Liver (tissue), 3 donors: ENCODE results near the gene MAP3K13.

Experiments
- GABPA ChIP-seq, 2 donors: IDR thresholded peaks in 1 of 2; conservative IDR thresholded peaks in 1 of 2; 2 replicates each; pipeline ENCODE4 v1.6.1; 2016; ENCODE audit warnings: antibody characterized with exemption in 2 of 2, mild to moderate bottlenecking in 1 of 2, moderate library complexity in 1 of 2
- JUND ChIP-seq, 2 donors: IDR thresholded peaks; 2 replicates each; pipeline ENCODE4 v1.6.1; 2016; ENCODE audit warnings: antibody characterized with exemption in 2 of 2
- RAD21 ChIP-seq, 2 donors: IDR thresholded peaks; 2 replicates each; pipeline ENCODE4 v1.6.1; 2016; ENCODE audit warnings: antibody characterized with exemption in 2 of 2, mild to moderate bottlenecking in 2 of 2
- RXRA ChIP-seq, 2 donors: IDR thresholded peaks; 2 replicates each; pipeline ENCODE4 v1.6.1; 2017 to 2018; ENCODE audit warnings: antibody characterized with exemption in 2 of 2, mild to moderate bottlenecking in 1 of 2
- TAF1 ChIP-seq: conservative IDR thresholded peaks from 2 replicates; pipeline ENCODE4 v1.6.1; 2016; ENCODE audit warnings: antibody characterized with exemption, mild to moderate bottlenecking
- YY1 ChIP-seq: IDR thresholded peaks from 2 replicates; pipeline ENCODE4 v1.6.1; 2016; ENCODE audit warnings: antibody characterized with exemption, mild to moderate bottlenecking
- TF ChIP-seq, protein P1 (sequence below): fragments of 150-350 bp; IDR thresholded peaks from 2 replicates; pipeline ENCODE4 v1.5.1; 2017; ENCODE audit warnings: improper control_type of control experiment, low read depth, low read length; ENCODE audit not compliant: missing input control
- TF ChIP-seq, protein P2 (sequence below): IDR thresholded peaks from 2 replicates; pipeline ENCODE4 v1.6.1; 2016; ENCODE audit warnings: antibody characterized with exemption, mild to moderate bottlenecking
- TF ChIP-seq, protein P3 (sequence below): IDR thresholded peaks from 2 replicates; pipeline ENCODE4 v1.6.1; 2016; ENCODE audit warnings: antibody characterized with exemption
- TF ChIP-seq, protein P4 (sequence below): IDR thresholded peaks from 2 replicates; pipeline ENCODE4 v1.6.1; 2016; ENCODE audit warnings: antibody characterized with exemption
- donor health status: healthy.
- donor health status: healthy.

DNA sequence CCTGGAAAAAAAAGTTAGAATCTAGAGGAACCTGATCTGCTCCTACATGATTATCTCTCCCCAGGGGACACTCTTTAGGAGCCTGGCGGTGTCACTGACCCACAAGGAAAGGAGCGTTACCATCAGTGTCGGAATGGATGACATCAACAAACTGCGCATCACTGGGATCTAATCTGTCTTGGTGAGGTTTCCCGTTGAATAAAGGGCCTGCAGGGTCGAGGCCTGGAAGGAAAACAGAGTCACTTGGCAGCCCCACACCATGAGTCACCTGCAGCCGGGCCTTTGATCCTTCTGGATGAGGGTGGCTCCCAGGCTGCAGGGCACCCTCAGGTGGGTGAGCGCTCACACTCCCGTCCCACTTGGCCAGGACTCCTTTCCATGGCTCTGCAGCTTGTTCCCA, 164.4 kb downstream of the MAP3K13 start:
- no peak for TF ChIP-seq TAF1
- TF ChIP-seq, protein P1, sequence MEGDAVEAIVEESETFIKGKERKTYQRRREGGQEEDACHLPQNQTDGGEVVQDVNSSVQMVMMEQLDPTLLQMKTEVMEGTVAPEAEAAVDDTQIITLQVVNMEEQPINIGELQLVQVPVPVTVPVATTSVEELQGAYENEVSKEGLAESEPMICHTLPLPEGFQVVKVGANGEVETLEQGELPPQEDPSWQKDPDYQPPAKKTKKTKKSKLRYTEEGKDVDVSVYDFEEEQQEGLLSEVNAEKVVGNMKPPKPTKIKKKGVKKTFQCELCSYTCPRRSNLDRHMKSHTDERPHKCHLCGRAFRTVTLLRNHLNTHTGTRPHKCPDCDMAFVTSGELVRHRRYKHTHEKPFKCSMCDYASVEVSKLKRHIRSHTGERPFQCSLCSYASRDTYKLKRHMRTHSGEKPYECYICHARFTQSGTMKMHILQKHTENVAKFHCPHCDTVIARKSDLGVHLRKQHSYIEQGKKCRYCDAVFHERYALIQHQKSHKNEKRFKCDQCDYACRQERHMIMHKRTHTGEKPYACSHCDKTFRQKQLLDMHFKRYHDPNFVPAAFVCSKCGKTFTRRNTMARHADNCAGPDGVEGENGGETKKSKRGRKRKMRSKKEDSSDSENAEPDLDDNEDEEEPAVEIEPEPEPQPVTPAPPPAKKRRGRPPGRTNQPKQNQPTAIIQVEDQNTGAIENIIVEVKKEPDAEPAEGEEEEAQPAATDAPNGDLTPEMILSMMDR: no peak
- no peak for TF ChIP-seq RAD21 (IDR thresholded peaks at IDR 0.05)
- TF ChIP-seq, protein P2, sequence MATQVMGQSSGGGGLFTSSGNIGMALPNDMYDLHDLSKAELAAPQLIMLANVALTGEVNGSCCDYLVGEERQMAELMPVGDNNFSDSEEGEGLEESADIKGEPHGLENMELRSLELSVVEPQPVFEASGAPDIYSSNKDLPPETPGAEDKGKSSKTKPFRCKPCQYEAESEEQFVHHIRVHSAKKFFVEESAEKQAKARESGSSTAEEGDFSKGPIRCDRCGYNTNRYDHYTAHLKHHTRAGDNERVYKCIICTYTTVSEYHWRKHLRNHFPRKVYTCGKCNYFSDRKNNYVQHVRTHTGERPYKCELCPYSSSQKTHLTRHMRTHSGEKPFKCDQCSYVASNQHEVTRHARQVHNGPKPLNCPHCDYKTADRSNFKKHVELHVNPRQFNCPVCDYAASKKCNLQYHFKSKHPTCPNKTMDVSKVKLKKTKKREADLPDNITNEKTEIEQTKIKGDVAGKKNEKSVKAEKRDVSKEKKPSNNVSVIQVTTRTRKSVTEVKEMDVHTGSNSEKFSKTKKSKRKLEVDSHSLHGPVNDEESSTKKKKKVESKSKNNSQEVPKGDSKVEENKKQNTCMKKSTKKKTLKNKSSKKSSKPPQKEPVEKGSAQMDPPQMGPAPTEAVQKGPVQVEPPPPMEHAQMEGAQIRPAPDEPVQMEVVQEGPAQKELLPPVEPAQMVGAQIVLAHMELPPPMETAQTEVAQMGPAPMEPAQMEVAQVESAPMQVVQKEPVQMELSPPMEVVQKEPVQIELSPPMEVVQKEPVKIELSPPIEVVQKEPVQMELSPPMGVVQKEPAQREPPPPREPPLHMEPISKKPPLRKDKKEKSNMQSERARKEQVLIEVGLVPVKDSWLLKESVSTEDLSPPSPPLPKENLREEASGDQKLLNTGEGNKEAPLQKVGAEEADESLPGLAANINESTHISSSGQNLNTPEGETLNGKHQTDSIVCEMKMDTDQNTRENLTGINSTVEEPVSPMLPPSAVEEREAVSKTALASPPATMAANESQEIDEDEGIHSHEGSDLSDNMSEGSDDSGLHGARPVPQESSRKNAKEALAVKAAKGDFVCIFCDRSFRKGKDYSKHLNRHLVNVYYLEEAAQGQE: no peak
- no peak for TF ChIP-seq GABPA (IDR thresholded peaks at IDR 0.05 in 1 of 2, conservative IDR thresholded peaks at IDR 0.05 in 1 of 2)
- TF ChIP-seq, protein P3, sequence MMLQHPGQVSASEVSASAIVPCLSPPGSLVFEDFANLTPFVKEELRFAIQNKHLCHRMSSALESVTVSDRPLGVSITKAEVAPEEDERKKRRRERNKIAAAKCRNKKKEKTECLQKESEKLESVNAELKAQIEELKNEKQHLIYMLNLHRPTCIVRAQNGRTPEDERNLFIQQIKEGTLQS: no peak
- TF ChIP-seq, protein P4, sequence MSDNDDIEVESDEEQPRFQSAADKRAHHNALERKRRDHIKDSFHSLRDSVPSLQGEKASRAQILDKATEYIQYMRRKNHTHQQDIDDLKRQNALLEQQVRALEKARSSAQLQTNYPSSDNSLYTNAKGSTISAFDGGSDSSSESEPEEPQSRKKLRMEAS: no peak
- no peak for TF ChIP-seq YY1
- TF ChIP-seq JUND (IDR thresholded peaks at IDR 0.05): no peak
- no peak for TF ChIP-seq RXRA (IDR thresholded peaks at IDR 0.05)
